Panc1 (cell line): ENCODE measurements around the gene ABHD12.

Experiments
- TCF7L2 ChIP-seq: IDR thresholded peaks from 2 replicates; pipeline ENCODE4 v1.6.1; 2011; ENCODE audit warnings: mild to moderate bottlenecking, low read depth, low read length, inconsistent platforms
- TF ChIP-seq, protein P1 (sequence below): fragments of 450-650 bp; IDR thresholded peaks from 2 replicates; pipeline ENCODE4 v1.5.1; 2017; ENCODE audit warnings: mild to moderate bottlenecking

DNA sequence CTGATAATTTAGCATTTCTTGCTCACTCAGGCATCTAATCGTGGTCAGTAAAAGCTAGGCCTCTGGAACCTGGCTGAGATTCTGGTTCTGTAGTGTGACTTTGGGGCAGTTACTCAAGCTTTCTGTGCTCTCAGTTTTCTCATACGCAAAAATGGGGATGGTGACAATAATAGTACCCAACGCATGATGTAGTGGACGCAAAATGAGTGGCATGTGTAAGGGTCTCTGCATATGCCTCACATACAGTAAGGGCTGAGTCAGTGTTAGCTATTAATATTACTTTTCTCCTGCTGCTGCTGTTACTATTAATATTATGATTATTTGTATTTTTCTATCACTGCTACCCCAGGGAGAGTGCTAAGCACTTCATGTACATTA, 17.5 kb upstream of the ABHD12 start:
- TF ChIP-seq, protein P1, sequence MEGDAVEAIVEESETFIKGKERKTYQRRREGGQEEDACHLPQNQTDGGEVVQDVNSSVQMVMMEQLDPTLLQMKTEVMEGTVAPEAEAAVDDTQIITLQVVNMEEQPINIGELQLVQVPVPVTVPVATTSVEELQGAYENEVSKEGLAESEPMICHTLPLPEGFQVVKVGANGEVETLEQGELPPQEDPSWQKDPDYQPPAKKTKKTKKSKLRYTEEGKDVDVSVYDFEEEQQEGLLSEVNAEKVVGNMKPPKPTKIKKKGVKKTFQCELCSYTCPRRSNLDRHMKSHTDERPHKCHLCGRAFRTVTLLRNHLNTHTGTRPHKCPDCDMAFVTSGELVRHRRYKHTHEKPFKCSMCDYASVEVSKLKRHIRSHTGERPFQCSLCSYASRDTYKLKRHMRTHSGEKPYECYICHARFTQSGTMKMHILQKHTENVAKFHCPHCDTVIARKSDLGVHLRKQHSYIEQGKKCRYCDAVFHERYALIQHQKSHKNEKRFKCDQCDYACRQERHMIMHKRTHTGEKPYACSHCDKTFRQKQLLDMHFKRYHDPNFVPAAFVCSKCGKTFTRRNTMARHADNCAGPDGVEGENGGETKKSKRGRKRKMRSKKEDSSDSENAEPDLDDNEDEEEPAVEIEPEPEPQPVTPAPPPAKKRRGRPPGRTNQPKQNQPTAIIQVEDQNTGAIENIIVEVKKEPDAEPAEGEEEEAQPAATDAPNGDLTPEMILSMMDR = no peak
- TF ChIP-seq TCF7L2 = no peak
